SK-N-MC (cell line): ENCODE measurements around the gene TBX2.

Experiments used
- EZH2 ChIP-seq: fragments of 200-600 bp; sonication (generic); IDR thresholded peaks from one replicate; pipeline ENCODE4 v1.6.1; 2017; ENCODE audit warnings: antibody characterized with exemption
- POLR2AphosphoS5 ChIP-seq: IDR thresholded peaks from 2 replicates; pipeline ENCODE4 v1.6.1; 2012; ENCODE audit warnings: mild to moderate bottlenecking, low read depth, low read length, borderline replicate concordance

DNA sequence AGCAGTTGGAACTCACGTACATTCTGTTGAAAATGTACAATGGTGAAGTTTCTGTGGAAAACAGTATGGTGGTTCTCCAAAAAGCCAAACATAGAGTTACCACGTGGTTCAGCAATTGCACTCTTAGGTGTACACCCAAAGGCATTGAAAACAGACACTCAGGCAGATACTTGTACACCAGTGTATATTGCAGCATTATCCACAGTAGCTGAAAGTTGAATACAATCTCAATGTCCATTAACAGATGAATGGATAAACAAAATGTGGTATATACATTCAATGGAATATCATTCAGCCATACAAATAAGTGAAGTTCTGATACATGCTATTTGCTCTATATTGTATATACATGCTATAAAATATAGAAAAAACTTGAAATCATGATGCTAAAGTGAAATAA is 23.2 kb downstream of the TBX2 start:
- TF ChIP-seq EZH2 = no peak
- TF ChIP-seq POLR2AphosphoS5 = no peak
